SK-N-MC (cell line): Measurements from ENCODE around the gene GJA3.

Experiments
- EZH2 ChIP-seq: fragments of 200-600 bp; sonication (generic); IDR thresholded peaks from one replicate; pipeline ENCODE4 v1.6.1; 2017; ENCODE audit warnings: antibody characterized with exemption
- POLR2AphosphoS5 ChIP-seq: IDR thresholded peaks from 2 replicates; pipeline ENCODE4 v1.6.1; 2012; ENCODE audit warnings: mild to moderate bottlenecking, low read depth, low read length, borderline replicate concordance

GRCh38 chr13:20171364-20171763 lies 10.5 kb upstream of the GJA3 start:
- TF ChIP-seq POLR2AphosphoS5 (no peak), EZH2 (no peak)
